Hypothalamus (tissue), 51 donors: Measurements from ENCODE around the gene AGMO.

Experiments used
- DNase-seq, 51 donors: peaks; one replicate each; lab custom pipeline; 2025; lab: John Stamatoyannopoulos, UW

Gene AGMO

DNA sequence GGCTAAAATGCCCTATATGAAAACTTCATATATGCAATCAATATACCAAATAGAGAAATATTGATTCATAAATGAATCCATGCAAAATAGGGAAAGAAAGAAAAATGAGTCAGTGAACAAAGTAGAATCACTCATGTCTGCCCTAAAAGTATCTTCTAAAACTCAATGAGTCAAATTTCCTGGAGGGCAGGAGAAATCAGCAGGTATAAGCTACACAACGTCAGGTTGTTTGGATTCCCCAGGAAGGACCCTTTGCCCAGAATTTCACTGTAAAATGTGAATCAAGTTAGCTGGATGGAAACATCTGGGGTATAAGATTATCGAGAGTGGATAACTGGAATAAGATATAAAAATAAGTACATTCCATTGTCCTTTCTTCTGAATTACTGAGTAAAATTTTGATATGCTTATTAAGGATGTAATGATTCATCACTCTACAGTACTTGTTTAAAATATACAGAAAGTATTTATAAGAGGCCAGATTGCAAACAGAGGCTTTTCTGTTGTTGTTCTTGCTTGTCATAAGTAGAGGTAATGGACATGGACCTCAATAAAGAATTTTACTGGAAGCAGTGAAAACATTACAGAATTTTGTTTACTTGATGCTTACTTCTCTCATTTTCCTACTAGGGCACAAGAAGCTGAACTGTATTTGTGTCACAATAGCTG lies 99.0 kb downstream of the AGMO start:
- no peak for DNase-seq

DNA sequence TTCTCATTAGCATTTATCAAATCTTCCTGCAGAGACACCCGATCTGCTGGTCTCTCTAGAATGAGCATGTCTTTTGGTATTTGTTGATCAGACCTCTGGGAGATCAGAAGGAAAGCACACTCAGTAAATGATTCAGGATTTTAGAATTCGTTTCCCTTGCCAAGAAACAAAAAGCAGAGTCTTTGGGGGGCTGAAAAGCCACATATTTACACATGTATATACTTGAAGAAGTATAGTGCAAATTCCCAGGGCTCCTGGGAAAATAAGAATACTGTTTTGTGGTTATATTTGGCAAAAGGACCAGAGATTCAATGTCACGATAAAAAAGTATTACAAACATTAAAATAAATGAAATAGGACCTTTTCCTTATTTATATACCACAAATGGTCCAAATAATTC lies 100.2 kb downstream of the AGMO start:
- no peak for DNase-seq

DNA sequence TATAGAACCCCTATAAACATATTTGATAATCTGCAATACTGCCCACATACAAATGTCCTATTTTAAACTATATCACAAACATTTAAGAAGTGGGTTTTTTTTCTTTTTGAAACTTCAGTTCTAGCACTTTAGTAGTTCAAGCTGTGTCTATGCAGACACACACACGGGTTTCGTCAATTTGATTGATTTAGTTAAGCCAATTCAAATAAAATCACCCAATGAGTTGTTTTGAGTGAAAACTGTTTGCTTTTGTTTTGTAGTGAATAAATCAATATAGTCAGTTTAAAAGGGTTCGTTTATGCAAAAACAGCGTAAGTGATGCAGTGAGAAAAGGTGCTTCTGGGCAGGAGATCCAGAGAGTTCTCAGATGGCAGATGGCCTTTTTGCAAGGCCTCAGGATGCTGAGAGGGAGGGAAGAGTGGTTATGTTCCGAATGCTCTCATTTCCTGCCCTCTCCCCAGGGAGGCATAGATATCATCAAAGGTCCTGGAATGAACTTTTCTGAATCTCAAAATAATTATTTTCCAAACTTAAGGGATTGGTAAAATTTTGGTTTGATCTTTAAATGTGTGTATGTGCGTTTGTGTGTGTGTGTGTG lies 102.7 kb downstream of the AGMO start:
- no peak for DNase-seq

DNA sequence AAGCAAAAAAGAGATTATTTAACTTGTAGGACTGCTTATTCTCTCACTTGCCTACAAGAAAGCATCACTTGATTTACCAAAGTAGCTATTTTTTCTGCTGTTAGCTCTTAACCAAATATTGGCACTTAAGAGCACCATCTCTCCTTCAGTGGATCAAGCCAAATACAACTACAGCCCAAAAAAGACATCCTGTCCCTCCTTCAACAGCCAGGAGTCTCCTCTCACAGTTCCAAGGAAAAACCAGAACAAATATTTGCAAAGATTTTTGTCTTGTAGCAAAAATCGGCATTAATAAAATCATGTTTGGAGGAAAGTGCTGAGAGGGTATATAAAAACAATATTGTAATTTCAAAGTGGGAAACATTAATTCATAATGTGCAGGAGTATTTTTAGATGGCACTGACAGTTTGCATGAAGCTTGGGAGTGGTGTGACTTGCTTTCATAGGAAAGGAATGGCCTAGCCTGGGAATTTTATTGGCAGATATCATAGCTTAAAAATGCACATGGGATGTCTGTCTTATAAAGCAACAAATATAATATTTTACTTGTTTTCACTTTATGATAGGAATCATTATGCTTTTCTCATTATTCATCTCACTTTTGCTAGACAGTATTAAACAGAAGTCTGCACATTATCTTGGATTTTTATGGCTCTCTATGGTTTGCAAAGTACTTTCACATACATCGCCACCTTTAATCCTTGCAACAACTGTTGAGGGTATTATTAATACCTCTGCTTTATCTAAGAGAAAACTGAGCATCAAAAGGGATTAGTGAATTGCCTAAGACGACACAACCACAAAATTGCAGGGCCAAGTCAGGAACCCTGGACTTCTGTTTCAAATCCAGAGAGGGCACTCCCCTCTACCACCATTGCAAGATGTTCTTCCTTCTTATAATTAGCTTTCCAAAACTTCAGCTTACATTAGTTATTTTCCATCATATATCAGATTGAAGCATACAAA lies 103.5 kb downstream of the AGMO start:
- no peak for DNase-seq

DNA sequence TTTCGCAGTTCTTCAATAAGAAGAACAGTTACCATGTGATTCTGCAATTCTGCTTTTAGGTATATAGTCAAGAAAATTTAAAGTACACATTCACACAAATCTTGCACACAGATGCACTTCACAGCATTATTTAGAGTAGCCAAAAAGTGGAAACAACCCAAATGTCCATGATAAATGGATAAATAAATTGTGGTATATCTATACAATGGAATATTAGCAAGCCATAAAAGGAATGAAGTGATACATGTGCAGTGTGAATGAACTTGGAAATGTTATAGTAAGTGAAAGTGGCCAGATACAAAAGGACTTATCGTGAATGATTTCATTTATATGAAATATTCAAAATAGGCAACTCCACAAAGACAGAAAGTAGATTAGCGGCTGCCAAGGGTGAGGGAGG lies 109.1 kb downstream of the AGMO start:
- no peak for DNase-seq

DNA sequence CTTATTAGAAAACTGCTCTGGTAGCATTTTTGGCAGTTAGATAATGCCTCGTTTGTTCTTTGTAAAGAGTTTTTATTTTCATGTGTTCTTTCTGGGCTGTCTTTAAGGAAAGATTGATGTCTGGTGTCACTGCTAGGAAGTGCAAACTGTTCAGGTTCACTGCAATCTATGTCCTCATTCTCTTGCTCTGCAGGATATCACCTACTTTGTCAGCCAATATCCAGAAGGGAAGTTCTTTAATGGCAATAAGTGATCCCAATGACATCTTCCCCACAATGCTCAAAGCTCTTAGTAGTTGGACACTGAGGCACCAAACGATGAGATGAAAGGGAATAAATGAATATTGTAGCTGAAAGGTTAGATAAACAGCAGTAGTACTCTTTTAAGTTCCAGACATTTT lies 115.1 kb downstream of the AGMO start:
- DNase-seq = no peak

DNA sequence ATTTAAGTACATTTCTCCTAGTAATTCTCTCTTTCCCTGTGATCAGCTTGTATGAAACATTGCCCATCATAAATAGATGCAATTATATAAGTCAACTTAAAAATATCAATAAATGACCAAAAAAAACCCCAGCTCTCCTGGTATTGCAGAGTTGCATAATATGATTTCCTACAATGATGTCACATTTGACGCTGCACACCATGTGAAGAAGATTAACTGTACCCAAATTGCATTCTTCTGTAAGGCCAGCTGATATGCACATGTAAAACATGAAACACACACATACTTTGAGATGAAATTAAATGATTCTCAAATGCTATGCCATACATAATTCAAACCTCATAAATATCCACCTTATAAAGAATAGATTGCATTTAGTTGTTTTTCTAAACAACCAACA lies 115.5 kb downstream of the AGMO start:
- DNase-seq = no peak

DNA sequence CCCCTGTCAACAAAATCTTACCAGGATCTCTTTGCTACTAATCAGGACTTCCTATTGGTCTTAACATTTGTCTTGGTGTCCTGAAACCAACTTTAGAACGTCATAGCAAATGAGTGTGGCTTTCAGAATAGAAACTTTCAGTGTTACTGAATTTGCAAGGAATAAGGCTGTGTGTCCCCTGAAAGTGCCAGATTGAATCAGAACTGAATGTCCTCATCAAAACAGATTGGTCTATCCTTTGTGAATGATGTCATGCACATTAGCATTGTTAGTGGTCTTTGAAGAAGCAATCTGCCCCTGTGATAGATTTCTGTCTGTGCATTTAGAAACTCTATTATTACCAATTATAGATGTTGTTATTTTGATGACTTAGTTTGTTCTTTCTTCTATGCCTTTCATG lies 119.9 kb downstream of the AGMO start:
- no peak for DNase-seq

DNA sequence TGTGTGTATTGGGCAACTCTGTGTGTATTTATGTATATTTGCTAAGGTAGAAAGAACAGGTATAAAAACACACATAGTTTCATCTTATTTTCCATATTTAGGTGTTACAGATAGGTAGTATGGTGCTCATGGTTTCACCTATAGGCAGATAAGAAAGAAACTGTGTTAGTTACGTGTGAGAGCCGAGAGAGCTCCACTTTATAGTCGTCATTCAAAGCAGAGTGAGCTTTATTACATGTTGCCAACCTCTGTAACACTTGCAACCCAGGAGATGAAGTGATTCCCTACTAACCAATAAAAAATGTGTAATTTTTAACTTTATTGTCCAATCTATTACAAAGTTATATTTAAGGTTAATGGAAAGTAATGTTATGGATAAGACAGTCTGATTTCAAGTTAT lies 121.3 kb downstream of the AGMO start:
- DNase-seq = no peak

DNA sequence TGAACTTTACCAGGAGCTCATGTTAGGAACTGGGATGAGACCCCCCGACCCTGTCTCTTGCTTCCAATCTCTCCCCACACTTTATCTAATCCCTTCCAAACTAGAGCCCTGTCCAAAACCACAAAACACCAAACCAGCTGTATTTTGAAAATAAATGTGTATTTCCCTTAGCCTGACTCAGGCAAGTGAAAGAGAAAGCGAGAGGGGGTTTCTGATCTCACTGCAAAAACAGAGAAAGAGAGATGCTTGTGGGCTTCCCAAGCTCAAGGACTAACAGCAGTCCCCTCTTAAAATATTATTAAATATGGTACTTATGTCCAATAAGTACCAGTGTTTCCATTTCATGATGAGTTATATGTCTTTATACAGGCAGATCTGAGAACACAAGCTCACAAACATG lies 122.0 kb downstream of the AGMO start:
- DNase-seq = no peak

DNA sequence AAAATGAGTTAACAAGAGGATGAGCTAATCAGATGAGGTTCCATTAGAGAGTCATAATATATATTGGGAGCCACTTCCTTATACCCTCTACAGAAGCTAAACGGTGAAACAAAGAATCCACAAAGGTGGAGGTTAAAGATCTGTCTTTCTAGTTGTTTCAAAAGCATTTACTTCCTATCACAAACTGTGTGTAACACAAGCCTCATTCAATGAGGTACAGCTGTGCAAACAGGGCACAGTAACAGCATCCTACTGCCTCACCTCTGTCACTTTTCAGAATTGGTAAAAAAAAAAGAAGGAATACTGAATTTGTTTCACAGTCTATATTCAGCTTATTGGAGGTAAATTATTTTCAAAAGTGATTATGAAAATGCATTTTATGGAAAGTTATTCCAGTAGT lies 128.7 kb downstream of the AGMO start:
- no peak for DNase-seq

DNA sequence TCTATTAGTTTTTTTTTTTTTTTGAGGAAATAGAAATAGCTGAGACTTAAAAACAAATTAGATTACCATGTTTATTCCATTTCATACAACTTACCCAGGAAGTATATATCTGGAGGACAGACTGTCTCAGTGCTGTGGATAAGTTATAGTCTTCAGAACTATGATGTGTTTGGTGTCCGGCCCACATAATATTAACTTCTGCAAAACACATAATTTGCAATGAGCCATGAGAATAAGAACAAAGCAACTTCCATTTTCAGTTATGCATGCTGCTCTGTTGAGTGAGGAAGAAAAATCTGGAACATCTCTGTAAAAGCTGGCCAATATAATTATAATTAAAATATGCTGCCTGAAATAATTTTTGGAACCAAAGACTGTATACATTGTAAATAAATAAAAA lies 130.9 kb downstream of the AGMO start:
- DNase-seq = no peak

DNA sequence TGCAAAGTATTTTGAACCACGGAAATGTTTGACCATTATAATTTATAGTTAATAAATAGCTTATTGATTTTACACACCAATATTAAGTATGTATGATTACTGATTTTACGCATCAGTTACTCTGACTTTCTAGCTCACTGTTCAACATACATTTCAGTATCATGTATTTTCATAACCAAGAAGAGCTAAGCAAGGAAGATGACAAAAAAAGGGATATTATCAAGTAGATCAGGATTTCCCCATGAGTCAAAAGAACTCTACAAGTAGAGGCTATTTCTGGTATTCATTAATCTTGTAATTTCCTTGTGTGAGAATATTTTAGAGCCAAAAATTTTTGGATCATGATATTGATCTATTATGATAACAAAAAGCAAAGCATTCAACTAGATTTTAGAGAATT lies 131.6 kb downstream of the AGMO start:
- no peak for DNase-seq

DNA sequence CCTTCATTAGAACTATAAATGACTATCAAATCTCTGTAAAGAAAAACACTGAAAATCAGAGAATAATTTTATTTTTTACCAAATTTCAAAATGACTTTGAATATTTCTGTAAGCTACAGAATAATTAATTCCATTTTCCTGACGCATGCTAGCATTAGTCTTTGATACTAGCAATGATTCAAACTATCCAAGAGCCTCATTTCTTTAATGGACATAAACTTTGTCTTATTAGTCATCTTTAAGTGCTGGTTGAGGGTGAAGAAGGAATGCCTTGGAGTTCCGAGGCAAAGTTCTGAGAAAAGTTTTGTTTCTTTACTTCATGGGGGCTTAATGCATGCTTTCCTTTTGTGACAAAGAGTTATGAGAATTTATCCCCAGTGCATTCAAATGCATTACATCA lies 137.3 kb downstream of the AGMO start:
- DNase-seq = no peak

DNA sequence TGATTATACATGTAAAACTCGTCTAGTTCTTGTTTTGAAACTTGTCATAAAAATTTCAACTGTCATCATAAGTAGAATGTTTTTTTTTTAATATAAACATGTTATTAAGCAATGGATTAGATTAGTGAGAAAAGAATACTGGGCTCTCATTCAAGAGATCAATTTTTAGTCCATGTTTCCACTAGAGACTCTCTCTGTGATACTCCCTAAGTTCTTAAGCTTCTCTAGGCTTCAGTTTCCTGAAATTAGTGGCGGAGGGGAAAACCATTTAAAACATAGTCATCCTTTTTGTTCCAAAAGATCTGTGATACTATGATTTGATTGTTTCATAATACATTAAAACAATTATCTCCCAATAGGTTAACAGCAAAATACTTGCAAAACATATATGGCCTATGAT lies 142.2 kb downstream of the AGMO start:
- no peak for DNase-seq

DNA sequence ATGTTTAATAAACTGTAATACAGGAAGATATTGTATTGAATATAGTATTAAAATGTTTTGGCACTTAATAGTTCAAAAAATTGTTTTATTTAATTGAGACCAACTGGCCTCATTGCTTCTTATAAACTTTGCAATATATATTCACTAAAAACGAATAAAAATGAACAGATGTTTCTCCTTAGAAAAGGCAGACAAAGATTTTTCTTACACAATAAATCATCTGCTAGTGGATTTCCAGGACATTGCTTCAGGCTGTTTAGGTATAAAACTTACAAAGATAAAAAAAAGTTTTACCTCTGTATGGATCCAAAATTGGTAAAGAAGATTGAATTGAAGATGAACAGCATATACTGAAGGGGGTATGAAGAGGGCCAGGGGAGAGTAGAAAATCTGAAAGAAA lies 143.6 kb downstream of the AGMO start:
- DNase-seq = no peak

DNA sequence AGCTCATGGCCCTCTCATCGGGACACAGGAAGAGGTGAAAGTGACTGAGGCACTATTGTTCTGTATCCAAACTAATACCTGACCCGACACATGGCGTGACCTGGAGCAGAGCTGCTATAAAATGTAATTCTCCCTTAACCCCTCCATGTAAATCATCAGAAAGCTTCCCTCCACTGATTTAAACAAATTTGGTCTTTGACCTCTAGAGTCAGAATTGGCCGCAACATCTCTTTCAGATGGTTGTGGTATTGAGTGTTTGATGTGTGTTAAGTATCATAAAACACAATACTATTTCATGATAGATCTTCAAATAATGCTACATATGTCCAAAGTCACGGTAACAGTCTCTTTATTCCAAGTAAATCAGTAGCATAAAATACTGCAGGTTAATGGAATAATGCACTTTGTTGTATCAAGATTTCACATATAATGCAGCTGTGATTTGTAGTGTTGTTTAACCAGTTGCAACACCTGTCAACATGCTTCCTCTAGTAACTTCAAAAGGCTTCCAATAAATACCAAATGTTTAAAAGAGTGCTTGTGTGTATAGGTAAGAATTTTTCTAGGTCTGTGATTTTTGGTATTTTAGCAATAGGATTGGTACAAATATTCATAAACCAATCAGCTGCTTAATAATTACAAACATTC lies 144.3 kb downstream of the AGMO start:
- DNase-seq = no peak

DNA sequence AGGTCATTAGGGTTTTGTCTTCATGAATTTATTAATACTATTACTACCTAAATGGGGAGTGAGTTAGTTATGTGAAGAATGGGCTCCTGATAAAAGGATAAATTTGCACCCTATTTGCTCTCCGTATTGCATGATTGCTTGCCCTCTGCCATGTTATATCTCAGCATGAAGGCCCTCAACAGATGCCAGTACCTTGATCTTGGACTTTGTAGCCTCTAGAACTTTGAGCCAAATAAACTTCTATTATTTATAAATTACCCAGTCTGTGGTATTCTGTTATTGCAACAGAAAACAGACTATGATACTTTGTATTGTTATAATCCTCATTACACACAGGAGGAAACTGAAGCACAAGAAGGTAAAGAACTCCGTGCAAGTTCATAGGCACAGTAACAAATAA lies 150.8 kb downstream of the AGMO start:
- no peak for DNase-seq

DNA sequence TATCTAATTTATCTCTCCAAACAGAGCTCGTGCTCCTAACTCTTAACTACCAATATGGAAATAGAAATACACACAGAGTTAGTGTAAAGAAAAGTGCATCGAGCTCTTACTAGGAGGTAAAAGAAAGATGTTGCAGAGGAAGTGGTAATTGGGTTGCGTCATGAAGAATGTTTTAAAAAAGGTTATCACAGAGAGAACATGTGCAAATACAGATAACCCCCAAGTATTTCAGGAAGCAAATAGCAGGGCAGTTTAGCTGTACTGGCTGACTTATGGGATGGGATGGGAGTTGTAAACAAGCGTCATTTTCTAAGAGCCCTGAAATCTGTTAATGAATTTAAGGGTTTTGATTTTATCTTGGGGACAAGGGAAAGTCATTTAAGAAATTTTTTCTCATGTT lies 153.9 kb downstream of the AGMO start:
- DNase-seq = no peak

DNA sequence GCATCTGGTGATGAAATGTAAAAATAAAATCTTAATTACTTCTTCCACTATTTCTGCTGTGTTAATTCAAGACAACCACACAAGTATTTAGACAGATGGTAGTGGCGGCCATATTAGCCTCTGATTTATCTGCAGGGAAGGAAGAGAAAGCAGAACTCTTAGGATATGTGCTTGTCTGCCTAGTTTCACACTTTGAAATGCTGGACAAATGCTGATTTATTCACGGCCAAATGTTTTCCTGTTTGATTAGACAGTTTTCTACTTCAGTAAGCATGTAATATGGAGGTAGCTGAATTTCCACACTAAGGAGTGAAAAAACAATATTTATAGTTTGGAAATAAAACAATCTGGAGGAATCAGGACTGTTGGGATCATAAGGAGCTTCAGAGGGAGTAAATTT lies 158.1 kb downstream of the AGMO start:
- DNase-seq = no peak

DNA sequence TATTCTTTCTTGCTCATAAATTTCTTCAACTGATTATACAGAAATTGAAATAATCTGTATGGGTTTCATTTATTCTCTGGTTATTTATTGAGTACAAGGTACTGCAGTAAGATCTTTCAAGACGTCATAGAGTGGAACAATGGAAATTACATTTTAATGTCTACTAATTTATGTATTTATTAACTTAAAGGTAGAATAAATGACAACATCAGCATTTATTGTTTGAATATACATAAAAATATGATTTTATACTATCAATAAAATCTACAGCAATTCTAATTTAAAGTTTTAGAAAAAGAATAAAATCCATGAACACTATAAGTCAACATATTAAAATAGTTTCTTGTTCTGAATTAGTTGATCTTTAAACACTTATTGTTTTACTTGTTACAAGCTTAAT lies 158.5 kb downstream of the AGMO start:
- no peak for DNase-seq
